ENCODE data around the gene MPRIP. TPM values are rescaled to one million over a fixed set of nuclear protein-coding genes. Genes with fewer than 3 reads are reported as not detected.
"Not testable (repeated sequence)": the region's sequence is repeated elsewhere in the genome, so short reads cannot be mapped to it uniquely, and the experiment has no call there.

MPRIP gene
- polyA plus RNA-seq (ENCODE audit: insufficient read length), result 205 TPM

GRCh38 chr17:17042384-17042736 is at the start of gene MPRIP:
MPRIP (plus strand) TSS chr17:17042457; CDS start chr17:17042849, 392 bp downstream.
- no peak for DNase-seq (ENCODE audit: low read depth)

- DNase-seq (ENCODE audit: low read depth), result no peak
Measured at GRCh38 chr17:16994631-16995030, 47.6 kb upstream of the MPRIP start.

GRCh38 chr17:16995930-16996329 is 46.3 kb upstream of the MPRIP start:
- no peak for DNase-seq (ENCODE audit: low read depth)

GRCh38 chr17:16996726-16997125 is 45.5 kb upstream of the MPRIP start:
- DNase-seq (ENCODE audit: low read depth), result not testable (repeated sequence)

- DNase-seq (ENCODE audit: low read depth), result no peak
Measured at GRCh38 chr17:16997514-16998429, 44.5 kb upstream of the MPRIP start.

- DNase-seq (ENCODE audit: low read depth), result no peak
Measured at GRCh38 chr17:16999931-17000625, 42.2 kb upstream of the MPRIP start.

GRCh38 chr17:17001076-17001777 is 41.0 kb upstream of the MPRIP start:
- no peak for DNase-seq (ENCODE audit: low read depth)

- no peak for DNase-seq (ENCODE audit: low read depth)
Measured at GRCh38 chr17:17001874-17002520, 40.3 kb upstream of the MPRIP start.

- DNase-seq (ENCODE audit: low read depth), result not testable (repeated sequence)
Measured at GRCh38 chr17:17002731-17003715, 39.2 kb upstream of the MPRIP start.

- no peak for DNase-seq (ENCODE audit: low read depth)
Measured at GRCh38 chr17:17004251-17004996, 37.8 kb upstream of the MPRIP start.

GRCh38 chr17:17004997-17005614 is 37.2 kb upstream of the MPRIP start:
- DNase-seq (ENCODE audit: low read depth), result not testable (repeated sequence)

- not testable (repeated sequence) for DNase-seq (ENCODE audit: low read depth)
Measured at GRCh38 chr17:17007891-17008290, 34.4 kb upstream of the MPRIP start.

GRCh38 chr17:17008621-17009397 is 33.4 kb upstream of the MPRIP start:
- not testable (repeated sequence) for DNase-seq (ENCODE audit: low read depth)

GRCh38 chr17:17009972-17010371 is 32.3 kb upstream of the MPRIP start:
- not testable (repeated sequence) for DNase-seq (ENCODE audit: low read depth)

GRCh38 chr17:17010545-17011034 is 31.7 kb upstream of the MPRIP start:
- DNase-seq (ENCODE audit: low read depth), result not testable (repeated sequence)

GRCh38 chr17:17011043-17011907 is 31.0 kb upstream of the MPRIP start:
- DNase-seq (ENCODE audit: low read depth), result not testable (repeated sequence)

Measured in forelimb muscle (tissue), 1 donor.